PC-9 (cell line): ENCODE measurements around the gene KRT9. TPM values are rescaled to one million over a fixed set of nuclear protein-coding genes. Genes with fewer than 3 reads are reported as not detected.
"Not testable (repeated sequence)": the region's sequence is repeated elsewhere in the genome, so short reads cannot be mapped to it uniquely, and the experiment has no call there.

ENCODE experiments used
- BruUV-seq: library from RNA; stranded (reverse); fragments of 400-500 nt; replicated peaks from 2 replicates; lab custom pipeline; 2021; lab: Mats Ljungman, UMichigan
- CTCF ChIA-PET: fragments of 300-600 bp; sonication (Branson Sonifier 250); formaldehyde crosslinking; loops from one replicate; lab custom pipeline; 2022; ENCODE audit warnings: antibody characterized with exemption; lab: Charles Lee
- POLR2A ChIA-PET: fragments of 300-600 bp; sonication (Branson Sonifier 250); formaldehyde crosslinking; loops from one replicate; lab custom pipeline; 2022; ENCODE audit warnings: antibody characterized with exemption; ENCODE audit not compliant: unreplicated experiment; lab: Charles Lee
- DNase-seq, 2 experiments: peaks; one replicate each; pipeline versions ENCODE4 v3.0.0 to v3.0.0-alpha.2; 2015 to 2022; ENCODE audit warnings: mixed read lengths in 1 of 2
- H2AFZ ChIP-seq: fragments of 200-600 bp; sonication (generic); 2 replicates; pipeline ENCODE4 v1.8.1; 2017; ENCODE audit warnings: antibody characterized with exemption
- H3F3A ChIP-seq: fragments of 200-600 bp; sonication (generic); 2 replicates; pipeline ENCODE4 v1.8.1; 2017; ENCODE audit warnings: antibody characterized with exemption, mild to moderate bottlenecking, low read depth; ENCODE audit not compliant: insufficient read depth
- H3K27ac ChIP-seq: fragments of 200-600 bp; sonication (generic); 2 replicates; pipeline ENCODE4 v1.6.1; 2016; ENCODE audit warnings: mixed run types
- H3K27me3 ChIP-seq: fragments of 200-600 bp; sonication (generic); 2 replicates; pipeline ENCODE4 v1.6.1; 2016; ENCODE audit warnings: low read depth, mixed run types; ENCODE audit not compliant: insufficient read depth
- H3K36me3 ChIP-seq: fragments of 200-600 bp; sonication (generic); 2 replicates; pipeline ENCODE4 v1.6.1; 2016; ENCODE audit warnings: low read depth, mixed run types
- H3K4me1 ChIP-seq: fragments of 200-600 bp; sonication (generic); replicated peaks from 2 replicates; pipeline ENCODE4 v1.6.1; 2016; ENCODE audit warnings: mixed run types; ENCODE audit not compliant: insufficient read depth
- H3K4me2 ChIP-seq: fragments of 200-600 bp; sonication (generic); 2 replicates; pipeline ENCODE4 v1.6.1; 2017; ENCODE audit warnings: mixed run types
- H3K4me3 ChIP-seq: fragments of 200-600 bp; sonication (generic); 2 replicates; pipeline ENCODE4 v1.6.1; 2016; ENCODE audit warnings: mixed run types
- H3K79me2 ChIP-seq: fragments of 200-600 bp; sonication (generic); 2 replicates; pipeline ENCODE4 v1.6.1; 2017; ENCODE audit warnings: low read depth, mixed run types
- H3K9me2 ChIP-seq: fragments of 200-600 bp; sonication (generic); 2 replicates; pipeline ENCODE4 v1.8.1; 2017; ENCODE audit warnings: mild to moderate bottlenecking; ENCODE audit not compliant: insufficient read depth
- H3K9me3 ChIP-seq: fragments of 200-600 bp; sonication (generic); 2 replicates; pipeline ENCODE4 v1.8.1; 2016; ENCODE audit warnings: low read depth; ENCODE audit not compliant: insufficient read depth
- H4K20me1 ChIP-seq: fragments of 200-600 bp; sonication (generic); 2 replicates; pipeline ENCODE4 v1.8.1; 2017; ENCODE audit not compliant: insufficient read depth
- EZH2 ChIP-seq: fragments of 200-600 bp; sonication (generic); IDR thresholded peaks from 2 replicates; pipeline ENCODE4 v1.8.0; 2017; ENCODE audit warnings: antibody characterized with exemption, low read depth
- intact Hi-C: fragments of 100-400 bp; cut with micrococcal nuclease; formaldehyde crosslinking; loops from one replicate; pipeline ENCODE4 v1.10.0; 2022; ENCODE audit not compliant: unreplicated experiment
- total RNA-seq: library from RNA; stranded (reverse); gene quantifications from 2 replicates; pipeline ENCODE4 v1.2.3, GENCODE V29; 2021
- TF ChIP-seq, protein P1 (sequence below): fragments of 200-600 bp; sonication (generic); conservative IDR thresholded peaks from 2 replicates; pipeline ENCODE4 v1.6.1; 2017; ENCODE audit warnings: mixed run types, antibody characterized with exemption, mild to moderate bottlenecking, moderate library complexity

The KRT9 gene
- total RNA-seq, 1 experiment from 2014 or later = 0.55 TPM

DNA sequence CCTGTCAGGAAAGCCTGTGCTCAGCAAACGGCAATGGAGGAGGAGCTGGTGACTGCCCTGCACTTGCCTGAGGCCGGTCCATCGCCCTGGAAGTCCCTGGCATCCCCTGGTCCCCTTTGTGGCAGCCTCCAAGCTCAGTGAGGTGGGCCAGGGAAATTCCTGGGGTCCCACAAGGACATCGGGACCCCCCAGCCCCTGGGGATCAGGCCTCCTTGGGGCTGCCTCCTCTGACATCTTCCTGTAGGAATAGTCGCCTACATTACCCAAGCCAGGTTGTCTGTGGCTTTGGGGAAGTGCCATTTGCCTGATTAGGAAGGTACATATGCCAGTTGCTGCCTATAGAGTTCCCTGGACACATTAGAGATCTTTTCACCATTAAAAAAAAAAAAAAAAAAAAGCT lies 7.1 kb upstream of the KRT9 start:
- H3K9me2 ChIP-seq = no peaks in the 10 kb centered on the region
- no peak overlapping the region for H3K4me3 ChIP-seq
- TF ChIP-seq, protein P1, sequence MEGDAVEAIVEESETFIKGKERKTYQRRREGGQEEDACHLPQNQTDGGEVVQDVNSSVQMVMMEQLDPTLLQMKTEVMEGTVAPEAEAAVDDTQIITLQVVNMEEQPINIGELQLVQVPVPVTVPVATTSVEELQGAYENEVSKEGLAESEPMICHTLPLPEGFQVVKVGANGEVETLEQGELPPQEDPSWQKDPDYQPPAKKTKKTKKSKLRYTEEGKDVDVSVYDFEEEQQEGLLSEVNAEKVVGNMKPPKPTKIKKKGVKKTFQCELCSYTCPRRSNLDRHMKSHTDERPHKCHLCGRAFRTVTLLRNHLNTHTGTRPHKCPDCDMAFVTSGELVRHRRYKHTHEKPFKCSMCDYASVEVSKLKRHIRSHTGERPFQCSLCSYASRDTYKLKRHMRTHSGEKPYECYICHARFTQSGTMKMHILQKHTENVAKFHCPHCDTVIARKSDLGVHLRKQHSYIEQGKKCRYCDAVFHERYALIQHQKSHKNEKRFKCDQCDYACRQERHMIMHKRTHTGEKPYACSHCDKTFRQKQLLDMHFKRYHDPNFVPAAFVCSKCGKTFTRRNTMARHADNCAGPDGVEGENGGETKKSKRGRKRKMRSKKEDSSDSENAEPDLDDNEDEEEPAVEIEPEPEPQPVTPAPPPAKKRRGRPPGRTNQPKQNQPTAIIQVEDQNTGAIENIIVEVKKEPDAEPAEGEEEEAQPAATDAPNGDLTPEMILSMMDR = no peak
- no peak for TF ChIP-seq EZH2
- no peak for DNase-seq
- H3K9me3 ChIP-seq = no peaks in the 10 kb centered on the region
- TSS peak; percentile 90 for BruUV-seq
- peak overlapping the region; percentile 7; the same call in 1 of the 2 replicates for H3K27ac ChIP-seq
- H4K20me1 ChIP-seq = no peaks in the 10 kb centered on the region
- peaks cover 56% of the 10 kb centered on the region for H3K4me1 ChIP-seq
- no peaks in the 10 kb centered on the region for H3K79me2 ChIP-seq
- intact Hi-C loops = loop anchor here (1.0 to 5.0 kb wide), 4 partner anchors 30 to 83 kb away; partner anchors contain the start of gene KRT17
- H3K4me2 ChIP-seq = peak overlapping the region; percentile 41
- ChIA-PET POLR2A (interaction anchor here (0.6 to 1.2 kb wide), 4 partner anchors 14 to 77 kb away, joined by 3 to 24 read pairs (median 10); partner anchors contain the start of gene KRT19), CTCF (interaction anchor here (0.7 to 2.2 kb wide), 6 partner anchors 30 to 761 kb away, joined by 3 to 25 read pairs (median 8); no protein-coding TSS in a partner anchor)
- peaks cover 29% of the 10 kb centered on the region; the same call in 1 of the 2 replicates for H3F3A ChIP-seq
- H2AFZ ChIP-seq = 0 out of 2 replicates have a peak overlapping the region, but pooled peaks have one; percentile 39
- no peaks in the 10 kb centered on the region for H3K27me3 ChIP-seq
- H3K36me3 ChIP-seq = no peaks in the 10 kb centered on the region

DNA sequence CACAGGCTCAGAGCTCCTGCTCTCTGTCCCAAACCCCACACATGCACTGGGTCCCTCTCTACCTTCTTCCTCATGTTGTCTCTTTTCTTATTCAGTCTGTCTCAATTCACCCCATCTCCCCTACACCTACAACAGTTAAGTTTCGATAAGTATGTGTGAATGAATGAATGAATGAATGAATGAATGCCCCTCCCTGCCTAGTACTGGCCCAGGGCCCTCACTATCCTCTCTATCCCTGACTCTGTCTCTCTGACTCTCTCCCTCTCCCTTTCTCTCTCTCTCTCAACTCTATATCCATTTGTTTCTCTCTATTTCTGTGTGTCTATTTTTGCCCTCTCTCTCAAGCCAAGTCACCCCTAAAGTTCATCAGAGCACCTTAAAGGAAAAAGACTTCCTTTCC lies 6.7 kb upstream of the KRT9 start:
- 0 out of 2 replicates have a peak overlapping the region, but pooled peaks have one; percentile 39 for H2AFZ ChIP-seq
- no peaks in the 10 kb centered on the region for H3K9me2 ChIP-seq
- no peaks in the 10 kb centered on the region for H3K27me3 ChIP-seq
- intact Hi-C loops = loop anchor here (5.0 kb wide), 1 partner anchor 44 kb away; the partner anchor contains the start of gene KRT17
- no peaks in the 10 kb centered on the region for H3K9me3 ChIP-seq
- TF ChIP-seq, protein P1 = no peak
- no peak for TF ChIP-seq EZH2
- H4K20me1 ChIP-seq = no peaks in the 10 kb centered on the region
- no peak for DNase-seq
- H3K27ac ChIP-seq = peak overlapping the region; percentile 7; the same call in 1 of the 2 replicates
- no TSS peak for BruUV-seq
- no peaks in the 10 kb centered on the region for H3K79me2 ChIP-seq
- H3K4me3 ChIP-seq = no peak overlapping the region
- peaks cover 29% of the 10 kb centered on the region; the same call in 1 of the 2 replicates for H3F3A ChIP-seq
- peak overlapping the region; percentile 41; the same call in 1 of the 2 replicates for H3K4me2 ChIP-seq
- ChIA-PET CTCF (interaction anchor here (0.7 to 2.2 kb wide), 4 partner anchors 29 to 760 kb away, joined by 3 to 25 read pairs (median 10); no protein-coding TSS in a partner anchor), POLR2A (interaction anchor here (0.7 kb wide), 1 partner anchor 77 kb away, joined by 3 read pairs; no protein-coding TSS in a partner anchor)
- H3K4me1 ChIP-seq = peaks cover 56% of the 10 kb centered on the region
- no peaks in the 10 kb centered on the region for H3K36me3 ChIP-seq

DNA sequence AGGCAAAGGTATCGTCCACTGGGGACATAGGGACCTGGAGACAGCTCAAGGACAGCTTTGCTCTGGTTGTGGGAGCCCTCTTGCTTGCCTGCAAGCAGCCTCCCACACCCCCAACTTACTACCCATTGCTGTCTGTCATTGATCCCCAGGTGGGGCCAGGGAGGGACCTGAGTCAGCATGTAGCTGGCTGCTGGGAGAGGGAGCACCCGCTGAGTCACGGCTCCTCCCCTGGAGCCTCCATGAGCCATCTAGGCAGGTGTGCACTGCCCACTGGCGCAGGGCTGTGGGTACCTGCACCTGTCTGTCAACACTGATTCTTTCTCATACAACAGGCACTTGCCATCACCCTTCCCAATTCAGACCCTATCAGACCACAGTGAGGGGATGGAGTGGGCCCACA lies 4.9 kb upstream of the KRT9 start:
- TF ChIP-seq, protein P1 = 0 out of 2 replicates have a peak, but pooled peaks have one; percentile 30
- POLR2A ChIA-PET = interaction anchor here (0.6 kb wide), 1 partner anchor 1017 kb away, joined by 3 read pairs; no protein-coding TSS in a partner anchor
- not testable (repeated sequence) for BruUV-seq, H3K27ac ChIP-seq, H2AFZ ChIP-seq, H3K4me2 ChIP-seq, H3K27me3 ChIP-seq, H3K9me3 ChIP-seq, H3K36me3 ChIP-seq, H3K9me2 ChIP-seq, H3K79me2 ChIP-seq, H4K20me1 ChIP-seq, H3K4me3 ChIP-seq
- intact Hi-C loops = loop anchor here (5.0 kb wide), 1 partner anchor 46 kb away; the partner anchor contains the start of gene KRT17
- peak; percentile 56 to 67 for DNase-seq
- H3K4me1 ChIP-seq = peaks cover 44% of the 10 kb centered on the region
- CTCF ChIA-PET = interaction anchor here (1.3 kb wide), 1 partner anchor 28 kb away, joined by 7 read pairs; no protein-coding TSS in a partner anchor
- H3F3A ChIP-seq = peaks cover 29% of the 10 kb centered on the region; the same call in 1 of the 2 replicates
